NK-92 (cell line): ENCODE data around the gene TSSK2.
"Not testable (repeated sequence)": the region's sequence is repeated elsewhere in the genome, so short reads cannot be mapped to it uniquely, and the experiment has no call there.

Experiments
- DNase-seq: peaks from one replicate; lab custom pipeline; 2025; ENCODE audit not compliant: unreplicated experiment; lab: John Stamatoyannopoulos, UW

The TSSK2 gene

GRCh38 chr22:19138217-19139000, 7.3 kb downstream of the TSSK2 start:
- no peak for DNase-seq

- DNase-seq, result no peak
Observed at GRCh38 chr22:19139001-19139356, 7.9 kb downstream of the TSSK2 start.

- DNase-seq, result no peak
Observed at GRCh38 chr22:19139974-19140373, 8.9 kb downstream of the TSSK2 start.

- DNase-seq, result no peak
Observed at GRCh38 chr22:19142394-19142793, 11.3 kb downstream of the TSSK2 start.

- DNase-seq, result no peak
Observed at GRCh38 chr22:19143212-19143611, 12.1 kb downstream of the TSSK2 start.

- no peak for DNase-seq
Observed at GRCh38 chr22:19143967-19144400, 12.9 kb downstream of the TSSK2 start.

- DNase-seq, result no peak
Observed at GRCh38 chr22:19146215-19146968, 15.3 kb downstream of the TSSK2 start.

GRCh38 chr22:19147195-19147780, 16.2 kb downstream of the TSSK2 start:
- no peak for DNase-seq

- no peak for DNase-seq
Observed at GRCh38 chr22:19148417-19149046, 17.4 kb downstream of the TSSK2 start.

- no peak for DNase-seq
Observed at GRCh38 chr22:19149047-19149883, 18.2 kb downstream of the TSSK2 start.

- DNase-seq, result no peak
Observed at GRCh38 chr22:19149991-19150390, 18.9 kb downstream of the TSSK2 start, which contains the start of gene GSC2. GSC2 (minus strand) TSS chr22:19150292; CDS start chr22:19150283, 9 bp downstream.

GRCh38 chr22:19150482-19151328, 19.6 kb downstream of the TSSK2 start:
- no peak for DNase-seq

GRCh38 chr22:19151329-19152191, 20.5 kb downstream of the TSSK2 start:
- DNase-seq, result no peak

GRCh38 chr22:19152942-19153883, 22.1 kb downstream of the TSSK2 start:
- no peak for DNase-seq

- DNase-seq, result not testable (repeated sequence)
Observed at GRCh38 chr22:19156109-19156508, 25.0 kb downstream of the TSSK2 start.

GRCh38 chr22:19158649-19159048, 27.5 kb downstream of the TSSK2 start:
- DNase-seq, result not testable (repeated sequence)

GRCh38 chr22:19164425-19164824, 33.3 kb downstream of the TSSK2 start:
- DNase-seq, result no peak

- DNase-seq, result no peak
Observed at GRCh38 chr22:19166421-19166820, 35.3 kb downstream of the TSSK2 start.
